NCI-H2227 (cell line): ENCODE results near the gene CCDC33.

Experiments
- DNase-seq: peaks from one replicate; lab custom pipeline; 2025; ENCODE audit not compliant: unreplicated experiment; lab: John Stamatoyannopoulos, UW

The CCDC33 gene

DNA sequence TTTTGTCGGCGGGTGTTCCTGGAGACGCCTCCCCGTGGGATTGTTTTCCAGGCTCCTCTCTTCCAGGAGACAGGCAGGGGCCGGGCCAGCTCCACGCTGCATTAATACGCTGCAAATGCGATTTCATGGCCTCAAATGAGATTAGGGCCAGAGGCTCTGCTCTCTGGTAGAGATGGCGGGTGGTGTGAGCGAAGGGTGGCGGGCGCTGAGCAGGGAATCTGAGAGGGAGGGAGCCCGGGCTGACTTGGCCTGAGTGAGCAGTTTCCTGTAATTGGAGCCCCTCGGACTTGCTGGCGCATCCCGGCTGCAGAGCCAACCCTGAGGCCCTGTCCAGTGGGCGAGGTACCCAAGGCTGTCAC lies 7.4 kb upstream of the CCDC33 start:
- peak; percentile 85 for DNase-seq

DNA sequence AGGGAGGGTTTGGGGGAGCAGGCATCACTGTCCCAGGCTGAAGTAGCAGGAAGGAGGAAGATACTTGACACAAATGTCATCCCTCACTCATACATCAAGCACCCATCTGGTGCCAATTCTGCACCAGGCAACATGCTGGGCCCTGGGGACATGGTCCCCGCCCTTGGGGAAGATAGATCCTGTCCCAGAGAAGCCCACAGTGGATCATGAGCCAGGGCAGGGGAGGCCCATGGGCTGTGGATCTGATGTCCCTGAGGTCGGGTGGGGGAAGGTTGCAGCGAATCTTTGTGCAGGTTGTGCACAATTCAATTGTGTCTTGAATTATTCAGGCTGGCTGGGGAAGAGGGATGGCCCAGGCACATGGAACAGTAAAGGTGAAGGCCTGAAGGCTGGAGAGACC lies 6.4 kb upstream of the CCDC33 start:
- DNase-seq, result no peak

DNA sequence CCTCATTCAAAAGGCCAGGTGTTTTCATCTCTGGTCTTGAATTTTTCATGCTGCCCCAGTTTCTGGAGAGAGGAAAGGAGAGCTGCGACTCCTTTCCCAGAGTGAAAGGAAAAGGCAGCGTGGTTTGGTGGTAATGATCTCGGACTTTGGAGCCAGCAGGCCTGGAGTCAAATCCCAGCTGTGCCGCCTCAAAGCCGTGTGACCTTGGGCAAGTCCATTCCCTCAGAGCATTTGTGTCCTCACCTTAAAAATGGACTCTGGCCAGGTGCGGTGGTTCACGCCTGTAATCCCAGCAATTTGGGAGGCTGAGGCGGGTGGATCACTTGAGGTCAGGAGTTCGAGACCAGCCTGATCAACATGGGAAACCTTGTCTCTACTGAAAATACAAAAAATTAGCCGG lies 4.7 kb upstream of the CCDC33 start:
- no peak for DNase-seq

DNA sequence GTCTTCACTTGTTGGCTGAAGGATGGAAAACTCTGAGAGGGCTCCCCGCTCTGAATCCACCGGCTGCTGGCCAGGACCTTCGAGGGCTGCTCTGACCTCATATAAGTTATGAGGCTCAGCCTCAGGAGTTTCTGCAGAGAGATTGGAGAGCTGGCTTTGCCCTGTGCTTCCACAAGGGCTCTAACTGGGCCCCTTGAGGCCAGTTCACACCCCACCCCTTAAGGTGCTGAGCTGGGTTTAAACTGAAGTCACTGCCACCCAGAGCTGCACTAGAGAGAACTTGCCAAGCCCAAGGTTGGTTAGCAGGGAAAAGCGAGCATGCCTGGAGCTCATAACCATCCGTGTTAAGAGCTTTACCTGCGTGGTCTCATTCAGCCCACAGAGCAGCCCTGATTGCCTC lies 2.8 kb upstream of the CCDC33 start:
- no peak for DNase-seq

DNA sequence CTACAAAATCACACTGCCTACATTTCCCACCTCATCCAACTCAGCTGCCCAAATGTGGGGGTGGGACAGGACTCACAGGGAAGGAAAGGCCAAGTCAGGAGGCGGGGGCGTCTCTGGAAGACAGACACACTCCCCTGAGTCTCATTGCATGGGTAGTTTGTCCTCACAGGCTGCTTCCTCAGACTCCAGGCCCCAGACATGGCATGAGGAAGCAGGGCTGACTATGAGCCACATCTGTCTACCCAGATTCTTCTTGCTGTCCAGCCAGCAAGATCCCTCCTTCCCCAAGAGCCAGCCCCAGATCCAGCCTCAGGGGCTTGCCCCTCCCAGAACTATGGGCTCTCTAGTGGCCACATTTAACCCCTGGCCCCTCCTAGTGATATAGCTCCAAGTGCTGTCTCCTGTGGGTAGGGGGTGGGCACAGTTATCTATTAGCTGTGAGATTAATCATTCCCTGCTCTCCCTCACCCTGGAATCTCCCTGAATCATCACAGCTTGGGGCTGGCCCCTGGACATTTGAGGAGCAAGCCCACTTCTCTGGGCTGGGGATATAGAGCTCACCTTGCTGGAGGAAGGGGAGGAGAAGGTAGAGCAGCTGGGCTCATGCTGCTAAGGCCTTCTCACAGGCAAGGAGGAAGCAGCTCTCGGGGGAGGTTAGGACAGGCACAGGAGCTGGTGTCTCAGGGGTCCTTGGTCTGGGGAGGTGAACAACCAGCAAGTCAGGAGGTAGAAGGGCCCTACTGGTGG lies 2.1 kb upstream of the CCDC33 start:
- DNase-seq, result no peak

DNA sequence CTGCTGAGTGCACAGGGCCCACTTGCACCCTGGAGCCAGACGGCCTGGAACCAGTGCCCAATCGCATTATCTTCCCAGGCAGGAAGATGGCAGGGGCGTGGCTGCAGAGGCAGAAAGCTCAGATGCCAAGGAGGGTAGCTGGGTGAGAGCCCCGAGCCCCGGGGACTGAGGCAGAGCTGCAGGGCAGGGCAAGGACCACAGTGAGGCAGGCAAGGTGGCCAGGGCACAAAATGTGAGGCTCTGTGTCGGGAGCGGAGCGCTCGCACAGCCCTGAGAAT lies 1.6 kb upstream of the CCDC33 start:
- no peak for DNase-seq

DNA sequence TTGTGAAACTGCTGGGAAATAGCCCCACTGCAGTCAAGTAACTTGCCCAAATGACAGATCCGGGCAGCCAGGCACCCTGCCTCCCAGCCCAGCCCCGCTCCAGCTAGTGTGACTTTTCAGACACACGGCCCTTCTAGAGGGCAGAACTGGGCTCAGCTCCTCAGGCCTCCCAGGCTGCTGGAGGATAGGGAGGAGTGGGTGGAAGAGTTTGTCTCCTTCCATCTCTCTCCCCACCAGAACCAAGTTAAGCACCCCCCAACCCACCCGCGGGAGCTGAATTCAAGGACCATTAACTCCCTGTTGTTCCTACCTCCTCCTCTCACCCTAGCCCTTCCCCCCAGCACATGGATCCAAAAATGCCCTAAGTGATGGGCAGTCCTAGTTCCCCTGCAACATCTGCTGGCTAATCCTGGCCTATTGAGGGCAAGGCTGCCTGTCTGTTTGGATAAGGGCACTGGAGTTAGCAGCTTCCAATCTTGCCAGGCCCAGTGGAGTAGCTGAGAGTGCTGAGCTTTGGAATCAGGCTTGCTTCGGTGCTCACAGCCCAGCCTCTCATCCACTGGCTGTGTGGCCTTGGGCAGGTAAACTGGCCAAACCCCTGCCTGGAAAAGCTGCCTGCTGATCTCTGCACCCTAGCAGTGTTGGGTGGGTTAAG lies 3.1 kb downstream of the CCDC33 start:
- no peak for DNase-seq

DNA sequence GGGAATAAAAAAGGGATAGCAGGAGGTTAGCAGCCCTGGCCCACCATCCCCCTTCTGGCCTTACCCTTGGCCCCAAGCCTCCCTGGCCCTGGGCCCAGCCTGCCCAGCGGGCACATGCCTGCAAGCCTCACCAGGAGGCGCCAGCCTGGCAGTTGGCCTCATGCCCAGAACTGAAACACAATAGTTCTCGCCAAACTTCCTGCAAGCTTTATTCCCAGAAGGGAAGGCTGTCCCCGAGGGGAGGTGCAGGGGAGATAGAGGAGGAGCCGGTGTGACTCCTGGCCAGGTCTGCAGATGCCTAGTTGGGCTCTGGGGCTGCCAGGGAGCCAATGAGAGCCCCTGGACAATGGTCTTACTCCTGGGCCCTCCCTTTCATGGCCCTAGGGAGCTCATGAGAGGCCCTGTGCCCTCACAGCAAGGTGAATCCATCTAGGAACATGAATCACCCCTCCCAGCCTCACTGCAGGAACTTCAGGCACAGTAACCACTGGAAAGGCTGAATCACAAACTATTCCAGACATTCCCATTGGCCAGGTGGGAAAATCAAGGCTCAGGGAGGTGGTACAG lies 4.0 kb downstream of the CCDC33 start:
- DNase-seq, result peak; percentile 73

DNA sequence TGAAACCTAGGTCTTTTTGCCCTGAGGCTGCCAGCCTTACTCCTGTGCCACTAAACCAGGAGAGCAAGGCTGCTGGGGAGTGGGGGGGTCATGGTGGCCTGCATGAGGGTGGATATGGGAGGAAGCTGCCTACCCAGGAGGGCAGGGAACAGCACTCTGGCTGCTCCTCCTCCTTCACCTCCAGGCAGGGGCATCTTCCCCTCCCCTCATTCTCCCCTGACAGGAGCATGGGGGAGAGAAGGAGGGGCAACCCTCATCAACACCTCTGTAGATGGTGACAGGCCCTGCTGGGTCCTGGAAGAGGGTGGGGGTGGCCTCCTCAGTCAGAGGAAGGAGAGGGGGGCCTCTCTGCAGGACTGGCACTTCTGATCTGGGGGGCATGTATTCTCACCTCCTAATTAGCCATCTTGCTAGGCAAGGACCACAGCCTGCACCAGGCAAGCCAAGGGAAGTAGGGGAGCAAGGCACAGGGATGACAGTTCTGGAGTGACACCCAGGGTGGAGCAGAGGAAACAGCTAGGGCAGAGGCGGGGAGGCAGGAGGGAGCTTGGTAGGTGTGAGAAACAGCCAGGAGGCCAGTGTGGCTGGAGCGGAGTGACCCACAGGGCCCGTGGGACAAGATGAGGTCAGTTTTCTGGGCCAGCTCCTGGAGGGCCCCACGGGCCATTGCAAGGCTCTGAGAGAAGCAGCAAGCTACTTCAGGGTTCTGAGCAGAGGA lies 4.9 kb downstream of the CCDC33 start:
- DNase-seq, result no peak

DNA sequence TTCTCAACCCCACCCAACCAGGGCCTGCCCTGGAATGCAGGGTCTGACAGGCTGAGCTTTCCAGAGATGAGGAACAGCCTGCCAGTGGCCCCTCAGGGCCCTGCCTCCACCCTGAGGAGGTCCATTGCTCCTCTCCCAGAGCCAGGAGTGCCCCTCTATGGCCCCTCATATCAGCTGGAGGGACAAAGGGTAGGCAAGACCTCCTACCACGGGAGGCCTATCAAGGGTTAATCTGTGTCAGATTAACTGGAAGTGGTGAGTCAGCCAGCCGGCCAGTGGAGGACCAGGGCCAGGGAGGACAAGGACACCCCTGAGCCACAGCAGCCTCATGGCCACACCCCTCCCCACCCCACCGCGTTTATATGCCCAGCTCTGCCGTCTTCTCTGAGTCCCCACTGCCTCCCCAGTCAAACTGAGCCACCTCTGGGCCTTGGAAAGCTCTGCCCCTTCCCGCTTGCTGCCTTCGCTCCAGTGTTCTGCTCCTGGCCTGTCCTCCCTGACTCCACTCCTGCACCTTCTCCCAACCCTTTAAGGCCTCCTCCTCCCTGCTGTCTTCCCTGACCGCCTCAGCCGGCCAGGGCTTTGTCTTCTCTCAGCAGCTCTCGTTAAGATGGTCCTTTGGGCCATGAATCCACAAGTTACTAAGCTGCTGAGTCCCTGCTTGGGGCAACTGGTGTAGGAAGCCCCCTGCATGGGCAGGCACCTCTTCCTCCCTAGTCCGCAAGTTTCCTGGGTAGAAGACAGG lies 6.5 kb downstream of the CCDC33 start:
- no peak for DNase-seq

DNA sequence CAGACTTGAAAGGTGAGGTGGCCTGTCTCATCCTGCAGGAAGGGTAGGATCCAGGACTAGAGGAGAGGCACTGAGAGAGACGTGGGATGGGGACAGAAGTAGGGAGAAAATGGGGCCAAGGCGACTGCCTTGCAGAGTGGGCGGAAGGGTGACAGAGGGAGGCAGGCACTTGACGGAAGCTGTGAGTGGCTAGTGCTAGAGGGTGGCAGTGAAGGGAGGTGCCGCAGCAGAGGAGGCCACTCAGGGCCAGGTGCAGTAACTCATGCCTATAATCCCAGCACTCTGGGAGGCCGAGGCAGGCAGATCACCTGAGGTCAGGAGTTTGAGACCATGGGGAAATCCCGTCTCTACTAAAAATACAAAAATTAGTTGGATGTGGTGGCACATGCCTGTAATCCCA lies 7.3 kb downstream of the CCDC33 start:
- no peak for DNase-seq

DNA sequence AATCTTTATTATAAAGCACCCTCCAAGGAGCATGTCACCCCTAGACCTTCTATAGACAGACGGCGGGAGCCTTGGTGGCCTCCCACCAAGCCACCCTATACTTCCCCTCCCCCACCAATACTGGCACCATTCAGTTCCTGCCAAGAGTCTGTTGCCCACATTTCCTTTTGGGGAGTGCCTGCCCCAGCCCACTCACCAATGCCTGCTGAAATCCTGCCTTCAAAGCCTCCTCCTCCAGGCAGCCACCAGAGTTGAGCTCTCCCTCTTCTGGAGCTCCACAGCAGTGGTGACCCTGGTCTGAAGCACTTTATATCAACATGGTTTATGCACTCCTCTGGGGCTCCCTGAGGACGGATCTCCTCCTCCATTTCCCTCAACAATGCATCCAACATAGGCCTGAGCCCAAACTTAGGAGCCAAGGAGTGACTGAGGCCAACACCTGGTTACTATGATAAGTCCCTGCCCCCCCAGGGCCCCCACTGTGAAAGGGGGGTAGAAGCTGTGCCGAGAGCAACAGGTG lies 8.8 kb downstream of the CCDC33 start:
- no peak for DNase-seq

DNA sequence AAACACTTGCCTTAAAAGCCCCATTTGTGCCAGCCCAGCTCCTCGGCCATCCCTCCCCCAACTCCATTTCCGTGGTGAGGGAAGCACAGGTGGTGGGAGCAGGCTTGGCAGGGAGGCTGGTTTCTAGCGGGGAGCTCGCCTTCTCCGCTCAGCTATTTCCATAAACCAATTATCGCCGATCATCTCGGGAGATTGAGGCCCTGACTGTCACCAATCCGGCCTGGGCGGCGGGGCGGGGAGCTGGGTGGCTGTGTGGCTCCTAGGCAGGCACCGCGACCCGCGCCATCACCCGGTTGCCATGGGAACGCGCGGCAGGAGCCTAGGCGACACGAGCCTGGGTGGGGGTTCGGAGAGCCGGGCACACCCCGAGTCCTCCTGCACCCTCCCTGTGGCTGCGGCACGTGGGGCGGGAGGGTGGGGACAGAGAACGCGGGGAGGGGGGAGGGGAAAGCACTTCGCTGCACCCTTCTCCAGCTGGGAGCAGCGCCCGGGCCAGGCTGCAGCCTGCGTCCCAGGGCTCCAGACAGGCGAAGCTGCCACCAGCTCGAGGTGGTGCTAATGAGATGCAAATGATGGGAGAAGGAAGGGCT lies 9.3 kb downstream of the CCDC33 start:
- DNase-seq, result peak; percentile 85

DNA sequence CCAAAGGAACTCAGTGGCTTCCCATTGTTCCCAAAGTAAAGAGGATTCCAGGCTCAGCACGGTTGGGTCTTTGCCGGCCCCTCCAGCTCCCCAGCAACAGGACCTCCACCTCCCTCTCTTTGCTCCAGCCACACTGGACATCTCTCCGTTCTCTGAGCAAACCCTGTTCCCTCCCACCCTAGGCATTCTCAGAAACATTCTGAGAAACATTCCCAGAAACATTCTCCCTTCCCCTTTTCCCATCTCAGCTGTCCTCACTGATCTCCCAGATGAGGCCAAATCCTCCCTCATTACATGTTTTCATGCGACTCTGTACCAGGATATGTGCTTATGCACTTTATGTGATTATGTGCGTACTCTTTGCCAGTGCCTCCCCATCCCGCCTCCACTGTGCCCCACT lies 14.1 kb downstream of the CCDC33 start:
- no peak for DNase-seq

DNA sequence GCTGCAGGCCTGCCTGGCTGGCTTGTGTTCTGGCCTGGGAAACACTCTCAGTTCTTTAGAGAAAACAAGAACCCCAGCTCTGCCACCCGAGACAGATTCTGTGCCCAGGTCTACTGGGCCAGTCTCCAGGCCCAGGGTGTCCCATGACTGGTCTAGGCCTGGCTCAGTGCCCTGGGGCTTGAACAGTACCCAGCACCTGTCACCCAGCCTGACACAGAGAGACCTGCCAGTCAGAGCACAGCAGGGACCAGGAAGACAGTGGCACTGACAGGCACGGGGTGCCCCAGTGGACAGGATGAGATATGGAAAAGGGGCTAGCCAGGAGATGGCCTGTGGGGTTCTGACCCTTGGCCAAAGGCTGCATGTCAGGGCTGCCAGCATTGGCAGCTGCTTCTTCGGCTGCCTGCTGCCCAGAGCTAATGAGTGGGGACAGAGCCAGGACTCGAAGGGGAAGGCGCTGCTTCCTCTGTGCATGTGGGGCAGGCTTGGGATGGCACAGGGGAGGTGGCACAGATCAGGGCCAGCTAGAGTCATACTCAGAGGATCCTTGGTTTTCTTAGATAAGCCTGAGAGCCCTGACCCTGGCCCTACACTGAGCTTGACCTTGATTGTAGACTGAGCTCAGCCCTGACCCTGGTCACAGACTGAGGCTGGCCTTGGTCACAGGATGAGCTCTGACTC lies 15.1 kb downstream of the CCDC33 start:
- no peak for DNase-seq

DNA sequence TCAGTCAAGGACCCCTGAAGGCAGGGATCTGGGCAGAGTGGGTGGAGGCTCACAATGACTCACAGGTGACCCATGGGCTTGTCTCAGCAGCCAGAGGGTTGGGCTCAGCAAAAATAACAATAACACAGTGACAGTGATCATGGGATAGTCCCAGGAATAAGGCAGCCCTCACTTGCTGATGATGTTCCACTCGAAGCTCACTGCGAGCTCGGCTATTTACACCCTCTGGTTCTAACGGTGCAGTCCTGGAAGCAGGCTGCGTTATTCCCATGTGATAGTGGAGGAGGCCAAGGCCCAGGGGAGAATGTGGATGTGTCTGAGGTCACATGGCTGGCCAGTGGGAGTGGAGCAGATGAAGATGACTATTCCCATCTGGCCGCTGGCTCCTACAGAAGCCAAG lies 16.2 kb downstream of the CCDC33 start:
- DNase-seq, result no peak

DNA sequence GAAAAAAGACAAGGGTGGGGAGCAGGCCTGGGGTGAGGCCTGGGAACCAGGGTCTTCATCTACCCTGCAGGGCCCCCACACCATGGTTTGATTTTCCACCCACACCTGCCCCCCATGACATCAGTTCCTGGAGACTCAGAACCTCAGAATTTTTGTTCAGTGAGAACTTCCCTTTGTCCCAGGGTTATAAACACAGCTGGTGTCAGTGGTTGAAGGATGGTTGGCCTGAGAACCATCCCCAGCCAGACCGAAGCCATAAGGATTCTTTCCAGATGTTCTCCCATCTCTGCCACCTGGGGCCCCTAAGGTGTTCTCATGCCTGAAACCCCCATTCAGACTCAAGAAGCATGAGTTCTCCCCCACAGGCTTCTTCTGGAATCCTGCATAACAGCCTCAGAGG lies 16.6 kb downstream of the CCDC33 start:
- DNase-seq, result no peak

DNA sequence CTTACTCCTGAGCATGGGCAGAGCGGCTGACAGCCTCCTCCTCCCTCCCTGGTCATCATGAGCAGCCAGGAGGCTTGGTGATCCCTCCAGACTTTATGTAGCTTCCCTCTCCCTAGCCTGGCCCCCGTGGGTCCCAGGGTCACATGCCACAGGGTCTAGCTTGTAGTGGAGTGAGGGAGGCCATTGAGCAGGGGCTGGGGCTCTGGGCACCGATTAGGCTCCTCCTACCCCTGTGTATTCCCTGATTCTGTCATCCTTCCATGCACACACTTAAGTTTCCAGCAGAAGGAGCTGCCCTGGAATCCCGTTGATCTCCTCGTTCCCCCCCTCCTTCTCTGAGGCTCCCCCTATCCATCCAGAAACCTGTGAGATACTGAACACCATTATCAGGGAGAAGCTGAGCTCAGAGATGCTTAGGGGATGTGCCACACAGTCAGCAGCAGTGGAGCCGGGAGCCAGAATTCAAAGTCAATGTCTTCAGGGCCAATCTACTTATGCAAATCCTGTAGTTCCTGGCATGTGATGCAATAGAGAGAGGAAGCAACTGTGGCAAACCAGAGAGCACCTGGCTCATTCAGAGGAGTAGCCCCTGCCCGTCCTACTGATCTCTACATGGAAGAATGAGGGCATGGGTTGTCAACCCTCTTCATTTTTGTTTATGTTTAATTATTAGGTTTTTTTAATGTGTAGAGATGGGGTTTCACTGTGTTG lies 17.2 kb downstream of the CCDC33 start:
- no peak for DNase-seq

DNA sequence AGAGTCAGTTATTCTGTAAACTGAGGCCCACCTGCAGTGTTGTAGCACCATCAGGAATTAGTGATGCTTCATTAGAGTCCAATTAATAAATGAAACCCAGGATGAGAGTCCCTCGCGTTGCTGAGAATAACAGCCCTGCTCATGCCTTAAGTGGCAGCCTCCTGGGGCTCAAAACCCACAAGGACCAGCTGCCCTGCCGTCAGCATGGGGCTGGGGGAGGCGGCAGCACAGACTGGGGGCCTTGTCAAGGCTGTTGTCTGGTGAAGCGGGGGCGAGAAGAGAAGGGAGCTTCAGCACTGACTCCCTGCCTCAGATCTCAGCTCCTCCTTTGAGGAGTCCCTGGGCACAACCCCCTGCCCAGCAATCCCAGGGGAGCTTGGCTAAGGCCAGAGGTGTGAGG lies 21.0 kb downstream of the CCDC33 start:
- DNase-seq, result no peak

DNA sequence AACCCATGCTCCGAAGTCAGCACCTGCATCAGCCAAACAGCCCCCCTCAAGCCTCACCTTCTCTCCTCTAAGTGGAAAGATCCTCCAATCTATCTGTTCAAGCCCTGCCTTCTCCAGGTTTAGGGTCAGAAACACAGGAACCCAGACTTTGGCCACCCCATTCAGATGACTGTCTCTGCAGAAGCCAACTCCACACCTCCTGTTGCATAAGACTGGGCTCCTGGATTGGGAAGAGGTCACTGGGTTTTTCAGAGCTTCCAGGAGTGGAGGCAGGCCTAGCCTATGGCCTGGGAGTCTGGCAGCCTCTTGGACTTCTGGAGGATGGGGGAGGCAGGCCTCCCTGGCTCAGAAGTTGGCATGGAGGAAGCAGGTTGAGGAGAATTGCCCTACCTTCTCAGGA lies 21.5 kb downstream of the CCDC33 start:
- DNase-seq, result no peak
